GM18520 (cell line): Measurements from ENCODE around the gene PCDH1.

Experiments
- ATAC-seq: cut with Tn5 transposase; IDR thresholded peaks from one replicate; pipeline ENCODE4 v1.9.1; 2021; ENCODE audit not compliant: unreplicated experiment

Gene PCDH1

DNA sequence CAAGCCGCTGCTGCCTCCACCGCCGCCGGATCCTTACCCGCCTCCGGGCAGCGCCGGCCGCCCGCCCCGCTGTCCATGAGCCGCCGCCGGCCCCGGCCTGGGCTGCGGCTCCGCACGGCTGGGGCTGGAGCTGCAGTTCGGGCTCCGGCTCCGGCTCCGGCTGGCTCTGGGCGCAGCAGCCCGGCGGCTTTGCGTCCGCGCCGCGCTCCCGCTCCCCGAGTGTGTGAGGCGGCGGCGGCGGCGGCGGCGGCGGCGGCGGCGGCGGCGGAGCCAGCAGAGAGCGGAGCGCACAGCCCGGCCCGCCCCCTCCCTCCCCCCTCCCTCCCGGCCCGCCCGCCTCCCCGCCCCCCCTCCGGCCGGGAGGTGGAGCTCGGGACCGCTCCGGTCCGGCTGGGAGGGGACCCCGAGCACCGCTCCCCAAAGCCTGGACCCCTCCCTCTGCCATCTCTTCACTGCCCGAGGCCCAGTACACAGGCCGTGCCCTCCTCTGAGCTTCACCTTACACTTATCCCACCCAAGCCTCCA, at the start of gene PCDH1:
Gene PCDH1, minus strand, starts transcription at position 225 of the 525 bp plus-strand sequence. Its CDS starts 148 bp downstream, at position 77.
- ATAC-seq, result no peak

DNA sequence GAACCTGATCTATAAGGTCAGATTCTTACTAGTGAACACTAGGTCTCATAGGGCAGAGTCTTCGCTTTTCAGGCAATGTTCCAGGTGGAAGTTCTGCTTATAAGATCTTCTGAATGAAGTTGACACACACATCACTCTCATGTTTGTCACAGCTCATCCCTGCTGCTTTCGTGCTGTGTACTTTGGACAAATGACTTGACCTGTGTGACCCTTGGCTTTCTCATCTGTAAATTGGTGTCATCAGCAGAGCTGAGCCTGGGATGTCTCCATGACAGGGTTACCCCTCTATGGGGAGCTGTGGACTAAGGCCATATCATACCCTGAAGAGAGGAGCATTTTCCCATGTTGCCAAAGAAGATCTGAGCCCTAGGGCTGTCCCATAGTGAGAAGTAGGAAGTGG, 48.2 kb upstream of the PCDH1 start:
- ATAC-seq, result no peak

DNA sequence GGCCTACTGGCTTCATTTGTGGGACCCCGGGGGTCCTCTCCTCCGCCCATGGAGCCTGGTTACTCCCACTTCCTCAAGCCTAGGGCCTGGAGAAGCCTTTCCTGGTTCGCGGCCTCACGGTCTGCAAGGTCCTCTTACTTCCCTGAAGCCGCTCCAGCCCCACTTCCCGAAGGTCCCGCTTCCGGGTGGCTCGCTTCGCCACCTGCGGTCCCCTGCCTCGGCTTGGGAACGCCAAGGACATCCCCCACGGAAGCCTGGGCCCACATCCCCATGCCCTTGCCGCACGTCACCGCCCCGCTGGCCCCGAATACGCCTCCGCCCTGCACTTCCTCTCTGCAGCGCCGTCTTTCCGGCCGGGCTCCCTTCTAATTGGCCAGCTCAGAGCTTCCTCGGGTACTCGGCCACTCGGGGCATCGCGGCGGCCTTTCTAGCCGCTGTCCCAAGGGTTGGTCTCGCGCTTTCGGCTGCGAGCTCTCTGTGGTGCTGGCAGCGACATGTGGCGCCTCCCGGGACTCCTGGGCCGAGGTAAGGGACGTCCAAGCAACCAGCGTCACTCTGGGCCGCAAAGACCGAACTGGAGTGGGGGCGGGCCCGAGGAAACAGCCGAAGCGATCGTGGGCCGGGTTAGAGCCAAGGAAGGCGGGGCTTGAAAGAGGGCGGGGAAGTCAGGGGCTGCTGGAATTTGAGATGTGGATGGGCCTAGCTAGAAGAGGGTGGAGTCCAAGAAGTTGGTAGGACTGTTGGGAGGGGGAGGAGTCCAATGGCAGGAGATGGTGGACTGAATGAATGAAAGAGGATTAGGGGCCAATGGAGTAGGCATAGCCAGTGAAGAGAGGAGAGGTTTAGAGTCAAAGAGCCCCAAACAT, 45.5 kb upstream of the PCDH1 start, which contains the start of gene DELE1:
Gene DELE1, plus strand, starts transcription at position 424 of the 866 bp plus-strand sequence. Its CDS starts 71 bp downstream, at position 495.
- peak; percentile 91 for ATAC-seq

DNA sequence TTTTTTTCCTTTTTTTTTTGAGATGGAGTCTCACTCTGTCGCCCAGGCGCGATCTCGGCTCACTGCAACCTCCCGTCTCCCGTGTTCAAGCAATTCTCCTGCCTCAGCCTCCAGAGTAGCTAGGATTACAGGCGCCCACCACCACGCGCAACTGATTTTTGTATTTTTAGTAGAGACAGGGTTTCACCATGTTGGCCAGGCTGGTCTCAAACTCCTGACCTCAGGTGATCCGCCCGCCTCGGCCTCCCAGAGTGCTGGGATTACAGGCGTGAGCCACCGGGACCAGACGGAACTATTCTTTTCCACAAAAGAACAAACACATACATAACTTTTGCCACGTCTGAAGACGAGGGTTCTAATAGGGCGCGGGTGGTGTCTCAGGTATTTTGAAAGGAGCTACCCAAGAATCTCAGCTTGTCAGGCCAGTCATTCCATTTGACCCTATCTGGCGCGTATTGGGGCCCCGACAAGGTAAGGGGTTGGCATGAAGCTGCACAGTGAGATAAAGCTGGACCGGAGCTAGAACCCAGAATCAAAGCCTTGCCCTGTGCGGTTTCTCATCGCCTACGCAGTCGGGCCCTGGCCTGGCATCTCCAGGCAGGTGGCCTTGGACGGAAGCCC, 44.7 kb upstream of the PCDH1 start:
- peak; percentile 0 for ATAC-seq

DNA sequence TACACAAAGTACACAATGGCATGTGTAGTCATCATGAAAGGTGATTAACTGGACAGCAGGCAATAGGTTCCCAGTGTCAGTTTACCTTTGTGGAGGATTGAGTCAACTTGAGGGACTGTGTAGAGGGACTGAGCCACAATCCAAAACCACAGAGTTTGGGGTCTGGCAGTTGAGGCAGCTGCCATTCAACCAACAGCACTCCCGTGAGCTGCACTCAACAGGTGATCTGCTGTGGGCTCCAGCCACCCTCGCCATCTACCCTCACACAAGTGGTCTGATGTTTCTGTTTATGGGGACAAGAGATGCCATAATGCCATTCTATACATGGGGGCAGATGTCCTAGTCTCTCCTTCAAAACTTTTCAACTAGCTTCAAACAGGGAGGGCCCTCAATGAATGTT, 42.6 kb upstream of the PCDH1 start:
- no peak for ATAC-seq

DNA sequence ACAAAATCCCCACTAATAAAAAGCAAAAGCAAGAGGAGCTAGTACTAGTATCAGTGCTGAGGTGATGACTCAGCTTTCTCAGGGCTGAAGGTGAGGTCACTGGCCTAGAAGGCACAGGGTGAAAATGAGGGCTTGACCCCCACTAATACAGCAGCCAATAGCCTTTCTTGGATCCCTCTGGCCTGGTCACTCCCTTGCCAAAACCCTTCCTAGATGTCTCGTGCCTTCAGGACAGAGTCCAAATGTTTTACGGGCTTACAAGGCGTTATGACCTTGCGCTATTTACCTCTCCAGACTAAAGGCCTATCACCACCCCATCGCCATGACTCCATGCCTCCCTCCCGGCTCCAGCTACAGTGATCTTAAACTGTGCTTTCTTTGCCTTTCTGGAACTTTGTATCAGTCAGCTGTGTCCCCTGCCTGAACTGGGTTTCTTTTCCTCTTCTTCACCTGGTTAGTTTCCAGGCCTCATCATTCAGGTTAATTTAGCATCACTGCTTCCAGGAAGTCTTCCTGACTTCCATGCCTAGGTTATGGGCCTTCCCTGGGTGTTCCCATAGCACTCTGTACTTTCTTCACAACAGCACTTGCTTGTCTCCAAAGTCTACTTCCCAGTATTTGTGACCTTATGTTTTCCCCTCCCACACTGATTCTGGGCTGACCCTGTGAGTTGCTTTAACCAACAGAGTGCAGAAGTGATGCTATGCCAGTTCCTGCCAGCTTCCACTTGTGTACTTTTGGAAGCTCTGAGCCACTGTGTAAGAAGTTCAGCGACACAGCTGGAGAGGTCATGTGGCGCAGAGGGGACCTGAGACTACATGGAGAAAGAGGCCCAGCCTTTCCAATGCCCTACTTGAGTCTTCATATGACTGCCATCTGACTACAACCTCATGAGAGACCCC, 41.3 kb upstream of the PCDH1 start:
- no peak for ATAC-seq

DNA sequence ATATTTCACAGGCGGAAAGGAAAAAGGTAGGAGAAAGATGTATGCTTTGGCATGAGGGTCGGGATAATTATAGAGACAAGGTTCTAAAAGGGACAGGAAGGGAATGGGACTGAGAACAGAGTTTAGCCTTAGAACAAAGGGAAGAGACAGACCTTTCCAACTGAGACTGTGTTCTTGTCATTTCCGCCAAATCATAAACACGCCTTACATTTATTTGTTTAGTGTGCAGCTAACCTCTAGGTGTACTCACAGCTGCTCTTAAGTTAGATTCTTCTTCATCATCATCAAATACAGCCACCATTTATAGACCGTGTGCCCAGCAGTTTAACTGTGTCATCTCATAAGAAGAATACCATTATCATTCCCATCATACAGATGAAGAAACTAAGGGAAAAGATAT, 39.5 kb upstream of the PCDH1 start:
- no peak for ATAC-seq

DNA sequence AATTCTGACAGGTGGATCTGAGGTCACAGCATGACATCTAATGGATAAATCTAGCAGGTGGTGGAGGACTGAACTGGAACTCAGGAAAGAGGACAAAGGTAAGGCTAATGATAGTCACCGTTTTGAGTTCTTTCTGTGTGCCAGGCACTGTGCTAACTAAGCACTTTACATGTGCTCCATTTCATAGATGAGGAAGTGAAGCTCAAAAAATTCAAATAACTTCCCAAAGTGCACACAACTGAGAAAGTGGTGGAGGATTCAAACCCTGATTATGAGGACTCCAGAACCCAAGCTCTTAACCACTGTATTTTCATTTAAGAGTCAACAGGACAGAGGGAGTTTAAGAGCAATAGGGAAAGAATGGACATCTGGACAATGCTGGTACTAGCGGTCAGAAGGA, 38.3 kb upstream of the PCDH1 start:
- no peak for ATAC-seq

DNA sequence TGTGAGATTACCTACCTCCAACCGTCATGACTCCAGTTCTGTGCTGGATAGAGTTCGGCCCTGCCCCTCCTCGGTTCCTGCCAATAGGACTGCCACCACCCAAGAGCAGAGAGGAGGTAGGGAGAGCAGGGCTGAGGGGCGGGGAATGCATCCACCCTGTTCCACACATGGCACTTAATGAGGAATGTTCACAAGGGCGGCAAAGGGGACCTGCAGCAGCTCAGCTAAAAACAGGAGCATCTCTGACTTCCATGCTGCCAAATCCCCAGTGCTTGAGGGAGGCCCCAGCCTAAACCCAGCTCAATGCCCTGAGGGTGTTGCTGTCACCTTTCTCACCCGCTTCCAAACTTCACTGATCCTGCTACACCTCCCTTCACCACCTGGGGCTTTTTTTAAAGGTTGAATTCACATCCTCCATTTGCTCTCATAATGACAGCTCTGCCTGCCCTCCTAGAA, 37.7 kb upstream of the PCDH1 start:
- ATAC-seq, result no peak

DNA sequence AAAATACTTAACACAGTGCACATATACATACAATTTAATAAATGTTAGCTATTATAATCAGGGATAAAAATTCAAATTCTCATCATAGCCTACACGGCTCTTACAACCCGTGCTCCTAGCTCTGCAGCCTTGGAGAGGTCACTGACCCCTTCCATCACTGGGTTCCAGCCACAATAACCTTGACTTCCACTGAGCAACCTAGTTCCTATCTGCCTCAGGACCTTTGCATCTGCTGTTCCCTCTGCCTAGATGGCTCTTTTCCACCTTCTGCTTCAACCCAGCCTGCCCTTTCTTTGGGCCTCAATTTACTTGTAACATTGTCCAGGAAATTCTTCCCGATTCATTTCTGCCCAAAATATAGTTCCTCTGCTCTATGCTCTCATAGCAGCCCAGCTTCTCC, 36.6 kb upstream of the PCDH1 start:
- no peak for ATAC-seq

DNA sequence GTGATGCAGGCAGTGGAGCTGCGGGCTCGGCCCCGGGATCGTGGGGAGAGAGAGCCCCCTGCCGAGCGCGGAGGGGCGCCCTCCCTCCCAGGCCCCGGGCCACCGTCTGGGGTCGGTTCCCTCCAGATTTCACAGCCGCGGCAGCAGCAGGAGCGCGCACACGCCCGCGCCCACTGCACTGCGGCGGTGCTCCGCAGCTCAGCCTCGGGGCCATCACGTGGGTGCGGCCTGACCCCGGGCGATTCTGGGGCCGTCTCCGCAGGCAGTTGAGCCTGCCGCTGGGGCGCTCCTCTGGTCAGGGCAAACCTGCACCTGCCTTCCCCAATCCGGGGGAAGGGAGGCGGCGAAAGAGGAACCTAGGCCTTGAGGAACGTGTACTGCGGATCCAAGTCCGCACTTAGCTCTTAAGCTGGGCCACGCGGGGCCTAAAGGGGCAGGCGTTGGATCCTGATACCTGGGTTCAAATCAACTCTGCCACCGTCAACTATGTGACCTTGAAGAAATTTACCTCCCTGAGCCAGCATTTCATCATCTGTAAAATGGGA, 36.1 kb upstream of the PCDH1 start:
- no peak for ATAC-seq

DNA sequence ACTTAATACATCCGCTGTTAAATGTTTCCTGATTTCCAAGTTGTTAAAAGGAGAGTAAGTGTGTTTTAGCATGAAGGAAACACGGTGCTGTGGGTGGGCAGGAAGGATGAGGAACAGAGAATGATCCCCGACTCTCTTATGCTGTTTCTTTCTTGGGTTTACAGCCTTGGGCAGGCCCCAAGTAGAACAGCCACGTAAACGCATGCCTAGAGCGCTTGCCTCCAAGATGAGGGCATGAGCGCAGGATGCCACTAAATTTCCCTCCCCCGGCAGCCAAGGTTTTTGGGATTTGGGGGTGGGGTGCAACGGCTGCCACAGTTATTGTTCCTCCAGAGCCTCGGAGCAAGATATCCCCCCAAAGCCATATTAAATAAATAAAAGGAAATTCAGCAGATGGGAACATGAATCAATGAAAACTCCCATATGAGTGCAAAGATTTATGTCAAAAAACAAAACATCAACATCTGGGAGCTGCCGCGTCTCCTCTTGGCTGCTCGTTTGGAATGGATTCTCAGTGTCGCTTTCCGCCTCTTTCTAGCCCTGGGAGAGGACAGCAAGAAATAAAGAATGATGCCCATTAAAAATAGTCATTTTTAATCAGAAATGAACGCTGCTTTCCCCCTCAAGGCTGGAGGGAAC, 35.5 kb upstream of the PCDH1 start:
- no peak for ATAC-seq

DNA sequence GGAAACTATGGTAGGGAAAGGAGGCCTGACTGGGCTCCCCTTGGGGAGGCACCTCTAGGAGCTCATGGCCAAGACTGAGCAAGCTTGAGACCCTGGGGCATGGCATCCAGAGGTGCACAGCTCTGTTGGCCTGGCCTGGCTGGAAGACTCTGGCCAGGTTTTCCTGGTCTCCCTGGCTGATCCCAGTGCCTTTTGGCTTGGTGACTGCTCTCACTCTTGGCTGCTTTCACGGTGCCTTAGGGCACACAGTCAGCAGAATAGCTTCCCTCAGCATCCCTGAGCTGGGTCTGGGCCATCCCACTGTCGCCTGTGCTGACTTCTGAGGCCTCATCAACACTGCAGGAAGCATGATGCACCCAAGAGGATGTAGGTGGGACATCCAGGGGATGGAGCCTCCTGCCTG, 32.1 kb upstream of the PCDH1 start:
- ATAC-seq, result no peak

DNA sequence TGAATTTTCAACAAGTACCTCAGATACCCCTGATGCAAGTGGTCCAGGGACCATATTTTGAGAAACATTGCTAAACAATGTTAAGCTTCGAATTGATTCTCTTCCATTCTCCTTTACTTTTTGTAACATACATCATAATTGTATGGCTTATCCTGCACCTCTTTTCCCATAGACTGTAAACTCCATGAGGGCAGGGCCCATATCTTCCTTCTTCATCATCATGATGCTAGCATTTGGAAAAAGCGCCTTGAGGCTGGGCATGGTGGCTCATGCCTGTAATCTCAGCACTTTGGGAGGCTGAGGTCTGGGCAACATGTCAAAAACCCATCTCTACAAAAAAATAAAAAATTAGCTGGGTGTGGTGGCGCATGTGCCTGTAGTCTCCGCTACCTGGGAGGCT, 31.0 kb upstream of the PCDH1 start:
- no peak for ATAC-seq

DNA sequence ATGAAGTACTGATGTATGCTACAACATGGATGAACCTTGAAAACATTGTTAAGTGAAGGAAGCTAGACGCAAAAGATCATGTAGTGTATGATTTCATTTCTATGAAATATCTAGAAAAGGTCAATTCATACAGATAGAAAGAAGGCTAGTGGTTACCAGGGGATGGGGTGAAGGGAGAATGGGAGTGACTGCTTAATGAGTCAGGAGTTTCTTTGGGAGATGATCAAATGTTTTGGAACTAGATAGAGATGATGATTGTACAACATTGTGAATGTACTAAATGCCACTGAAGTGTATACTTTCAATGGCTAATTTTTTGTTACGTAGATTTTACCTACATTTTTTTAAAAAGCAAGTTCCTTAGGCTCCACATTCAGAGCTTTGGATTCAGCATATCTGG, 30.6 kb upstream of the PCDH1 start:
- no peak for ATAC-seq

DNA sequence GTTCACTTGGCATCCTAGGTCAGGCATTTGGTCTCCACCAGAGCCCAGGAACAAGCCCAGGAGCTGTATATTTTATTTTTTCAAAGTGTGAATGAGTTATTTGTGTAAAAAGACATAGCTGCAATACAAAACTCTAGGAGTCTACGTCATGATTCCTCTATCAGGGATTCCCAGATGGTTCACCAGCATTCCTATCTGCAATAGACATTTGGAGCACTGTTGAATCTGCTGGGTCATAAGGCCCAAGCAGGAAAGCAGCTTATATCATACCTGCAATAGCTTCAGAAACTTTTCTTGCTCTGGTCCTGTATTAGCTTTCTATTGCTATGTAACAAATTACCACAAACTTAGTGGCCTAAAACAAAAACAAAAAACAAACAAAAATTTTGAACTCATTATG, 28.8 kb upstream of the PCDH1 start:
- ATAC-seq, result no peak

DNA sequence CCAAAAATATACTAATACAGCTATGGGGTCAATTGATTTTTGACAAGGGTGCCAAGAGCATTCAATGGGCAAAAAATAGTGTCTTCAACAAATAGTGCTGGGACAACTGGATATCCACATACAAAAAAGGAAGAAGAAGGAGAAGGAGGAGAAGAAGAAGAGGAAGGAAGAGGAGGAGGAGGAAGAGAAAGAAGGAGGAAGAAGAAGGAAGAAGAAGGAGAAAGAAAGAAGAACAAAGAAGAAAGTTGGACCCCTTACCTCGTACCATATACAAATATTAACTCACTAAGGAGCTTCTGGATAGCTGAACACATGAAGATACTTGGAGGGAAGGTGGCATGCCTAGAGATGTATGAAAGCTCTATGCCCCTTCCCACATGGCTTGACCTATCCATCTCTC, 28.3 kb upstream of the PCDH1 start:
- ATAC-seq, result no peak

DNA sequence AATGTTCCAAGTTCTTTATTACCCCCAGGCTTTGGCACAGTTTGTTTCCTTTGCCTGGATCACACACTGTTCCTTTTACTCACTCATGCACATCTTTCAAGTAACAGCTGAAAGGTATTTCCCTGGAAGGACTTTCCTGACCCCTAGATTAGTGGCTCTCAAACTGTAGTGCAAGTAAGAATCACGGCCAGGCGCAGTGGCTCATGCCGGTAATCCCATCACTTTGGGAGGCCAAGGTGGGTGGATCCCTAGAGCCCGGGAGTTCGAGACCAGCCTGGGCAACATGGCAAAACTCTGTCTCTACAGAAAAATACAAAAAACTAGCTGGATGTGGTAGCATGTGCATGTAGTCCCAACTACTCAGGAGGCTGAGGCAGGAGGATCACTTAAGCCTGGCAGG, 26.3 kb upstream of the PCDH1 start:
- no peak for ATAC-seq

DNA sequence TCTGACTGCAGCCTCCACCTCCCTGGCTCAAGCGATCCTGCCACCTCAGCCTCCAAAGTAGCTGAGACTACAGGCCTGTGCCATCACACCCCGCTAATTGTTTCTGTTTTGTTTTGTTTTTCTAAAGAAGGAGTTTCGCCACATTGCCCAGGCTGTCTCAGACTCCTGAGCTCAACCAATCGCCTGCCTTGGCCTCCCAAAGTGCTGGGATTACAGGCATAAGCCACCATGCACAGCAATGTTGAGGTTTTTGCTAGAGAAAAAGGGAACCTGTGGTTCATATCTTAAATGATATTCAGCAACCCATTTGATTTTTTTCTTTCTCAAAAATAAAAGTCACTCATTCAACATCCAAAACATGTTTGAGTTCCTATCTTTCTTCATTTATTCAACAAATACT, 25.1 kb upstream of the PCDH1 start:
- no peak for ATAC-seq
